Body of pancreas (tissue), 4 donors: Measurements from ENCODE around the gene TBC1D16. TPM values are rescaled to one million over a fixed set of nuclear protein-coding genes. Genes with fewer than 3 reads are reported as not detected.

ENCODE experiments used
- ATAC-seq: fragments of 150-250 bp; one replicate; pipeline ENCODE4 v1.9.1; 2016
- DNase-seq, 4 donors: peaks; one replicate each; pipeline ENCODE4 v3.0.0-alpha.2; 2019
- H3K27ac ChIP-seq, 4 donors: fragments of 200-600 bp; sonication (generic); 1 replicate in 3 of 4; 2 replicates in 1 of 4; pipeline versions ENCODE4 v1.5.1 to v1.6.1; 2016 to 2019; ENCODE audit warnings: mild to moderate bottlenecking in 1 of 4, mixed read lengths in 1 of 4, moderate library complexity in 1 of 4
- H3K27me3 ChIP-seq, 2 donors: fragments of 200-600 bp; sonication (generic); one replicate each; pipeline ENCODE4 v1.6.0; 2016; ENCODE audit warnings: mild to moderate bottlenecking in 1 of 2
- H3K36me3 ChIP-seq, 2 donors: fragments of 200-600 bp; sonication (generic); replicated peaks in 1 of 2; 2 replicates each; pipeline ENCODE4 v1.5.1; 2016; ENCODE audit warnings: low read depth in 2 of 2; ENCODE audit not compliant: insufficient read depth in 1 of 2
- H3K4me1 ChIP-seq: fragments of 200-600 bp; sonication (generic); one replicate; pipeline ENCODE4 v1.6.0; 2016
- H3K4me3 ChIP-seq, 2 donors: fragments of 200-600 bp; sonication (generic); 1 replicate in 1 of 2; 2 replicates in 1 of 2; pipeline ENCODE4 v1.5.1; 2016 to 2019
- H3K9me3 ChIP-seq, 3 donors: fragments of 200-600 bp; sonication (generic); 1 replicate in 2 of 3; 2 replicates in 1 of 3; pipeline ENCODE4 v1.5.1; 2016
- POLR2A ChIP-seq, 3 donors: fragments of 450-650 bp; IDR thresholded peaks; one replicate each; pipeline ENCODE4 v1.6.1; 2016; ENCODE audit warnings: antibody characterized with exemption in 3 of 3, mild to moderate bottlenecking in 2 of 3
- WGBS, 2 donors: methylation state at CpG; one replicate each; pipeline ENCODE4 v1.1.5; 2017; 5-methylcytosine and 5-hydroxymethylcytosine counted together
- intact Hi-C: fragments of 100-400 bp; cut with DNase I; formaldehyde crosslinking; loops from one replicate; pipeline ENCODE4 v1.15.1; 2023
- total RNA-seq, 2 donors: library from RNA; depleted of rRNA; stranded (reverse); fragments of >200 nt; gene quantifications; one replicate each; pipeline ENCODE4 v1.1.0, GENCODE V29; 2016
- TF ChIP-seq, protein P1 (sequence below), 7 experiments: fragments of 450-650 bp in 4 of 7; fragments of 200-600 bp in 3 of 7; sonication (generic) in 3 of 7; IDR thresholded peaks; one replicate each; pipeline ENCODE4 v1.5.1; 2016 to 2019; ENCODE audit warnings: antibody characterized with exemption in 7 of 7

Gene TBC1D16
- total RNA-seq, 2 donors from 2014 or later: 21.0 to 37.2 TPM

DNA sequence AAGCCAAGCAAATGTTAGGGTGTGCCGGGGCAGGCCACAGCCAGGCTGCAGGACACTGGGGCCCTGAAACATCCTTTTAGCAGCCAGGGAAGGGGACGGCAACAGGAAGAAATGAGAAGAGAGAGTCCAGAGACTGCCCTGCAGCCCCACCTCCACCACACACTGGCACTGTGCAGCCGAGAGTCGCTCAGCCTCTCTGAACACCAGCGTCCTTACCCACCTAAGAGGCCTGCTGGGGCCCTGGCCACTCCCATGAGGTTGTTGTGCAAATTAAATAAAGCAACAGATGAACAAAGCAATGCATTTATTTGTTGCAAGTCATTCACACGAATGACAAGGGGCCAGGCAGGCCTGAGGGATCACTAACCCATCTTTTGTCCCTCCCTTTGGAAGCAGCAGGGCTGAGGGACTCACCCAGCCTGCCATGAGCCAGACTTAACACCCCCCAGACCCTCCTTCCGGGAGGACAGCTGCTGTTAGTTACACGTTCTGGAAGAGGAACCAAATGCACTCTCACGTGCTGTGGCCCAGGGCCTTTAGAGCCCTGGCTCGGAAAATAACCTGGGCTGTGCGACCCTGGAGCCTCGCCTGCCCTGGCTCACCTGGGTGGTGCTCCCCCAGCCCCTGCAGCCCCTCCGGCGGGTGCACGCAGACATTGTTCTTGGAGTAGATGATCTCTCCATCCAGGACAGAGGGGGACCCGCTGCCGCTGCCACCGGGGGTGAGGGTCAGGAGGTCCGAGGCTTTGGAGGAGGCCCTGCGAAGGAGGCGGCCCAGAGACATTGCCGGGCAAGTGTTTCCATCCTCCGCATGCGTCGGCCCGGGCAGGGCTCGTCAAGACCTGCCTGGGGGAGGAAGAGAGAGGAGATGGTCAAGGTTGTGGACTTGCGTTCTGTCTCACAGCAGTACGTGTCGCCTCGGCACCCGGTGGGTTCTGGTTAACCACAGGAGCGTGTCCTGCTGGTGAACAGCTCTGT, 22.6 kb downstream of the TBC1D16 start:
- no peaks in the 10 kb centered on the region for H3K36me3 ChIP-seq
- H3K27me3 ChIP-seq: no peaks in the 10 kb centered on the region
- peaks cover 14% of the 10 kb centered on the region for H3K4me1 ChIP-seq
- no peak overlapping the region for H3K4me3 ChIP-seq
- ATAC-seq (no peak), DNase-seq (no peak)
- WGBS, 2 donors: 85 to 86% methylated on average over 16 to 31 of the region's 33 CpGs
- intact Hi-C loops: no loop called here
- no peak overlapping the region for H3K27ac ChIP-seq
- no peaks in the 10 kb centered on the region for H3K9me3 ChIP-seq
- no peak for TF ChIP-seq POLR2A (IDR thresholded peaks at IDR 0.05)
- TF ChIP-seq, protein P1, sequence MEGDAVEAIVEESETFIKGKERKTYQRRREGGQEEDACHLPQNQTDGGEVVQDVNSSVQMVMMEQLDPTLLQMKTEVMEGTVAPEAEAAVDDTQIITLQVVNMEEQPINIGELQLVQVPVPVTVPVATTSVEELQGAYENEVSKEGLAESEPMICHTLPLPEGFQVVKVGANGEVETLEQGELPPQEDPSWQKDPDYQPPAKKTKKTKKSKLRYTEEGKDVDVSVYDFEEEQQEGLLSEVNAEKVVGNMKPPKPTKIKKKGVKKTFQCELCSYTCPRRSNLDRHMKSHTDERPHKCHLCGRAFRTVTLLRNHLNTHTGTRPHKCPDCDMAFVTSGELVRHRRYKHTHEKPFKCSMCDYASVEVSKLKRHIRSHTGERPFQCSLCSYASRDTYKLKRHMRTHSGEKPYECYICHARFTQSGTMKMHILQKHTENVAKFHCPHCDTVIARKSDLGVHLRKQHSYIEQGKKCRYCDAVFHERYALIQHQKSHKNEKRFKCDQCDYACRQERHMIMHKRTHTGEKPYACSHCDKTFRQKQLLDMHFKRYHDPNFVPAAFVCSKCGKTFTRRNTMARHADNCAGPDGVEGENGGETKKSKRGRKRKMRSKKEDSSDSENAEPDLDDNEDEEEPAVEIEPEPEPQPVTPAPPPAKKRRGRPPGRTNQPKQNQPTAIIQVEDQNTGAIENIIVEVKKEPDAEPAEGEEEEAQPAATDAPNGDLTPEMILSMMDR (IDR thresholded peaks at IDR 0.05): no peak

DNA sequence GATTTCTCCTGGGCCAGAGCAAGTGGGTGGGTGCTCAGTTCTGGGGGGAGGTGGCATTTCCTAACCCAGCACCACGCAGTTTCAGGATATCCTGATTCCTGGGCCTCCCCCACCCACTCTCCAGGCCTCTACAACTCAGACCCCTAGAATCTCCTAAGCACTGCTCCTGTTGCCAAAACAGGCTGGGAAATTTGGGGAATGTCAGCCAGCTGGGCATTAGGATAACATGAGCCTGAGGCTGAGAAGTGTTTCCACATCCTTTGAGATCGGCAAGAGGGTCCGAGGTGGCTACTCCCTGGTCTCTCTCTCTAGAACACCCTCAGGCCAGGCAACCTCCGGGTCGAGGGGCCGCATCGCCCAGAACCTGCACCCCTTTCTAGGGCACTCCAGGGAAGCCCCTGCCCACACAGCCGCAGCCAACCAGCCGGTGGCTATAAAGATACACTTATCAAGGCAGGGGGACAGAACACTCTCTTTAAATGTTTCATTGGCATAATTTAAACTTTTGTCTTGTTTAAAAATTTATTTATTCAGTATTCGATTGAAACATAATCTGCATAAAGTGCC, 23.6 kb downstream of the TBC1D16 start:
- DNase-seq (no peak), ATAC-seq (no peak)
- H3K36me3 ChIP-seq: no peaks in the 10 kb centered on the region
- no peak for TF ChIP-seq POLR2A (IDR thresholded peaks at IDR 0.05)
- TF ChIP-seq, protein P1 (IDR thresholded peaks at IDR 0.05): no peak
- no peaks in the 10 kb centered on the region for H3K27me3 ChIP-seq
- H3K27ac ChIP-seq: no peak overlapping the region
- H3K4me1 ChIP-seq: peaks cover 14% of the 10 kb centered on the region
- intact Hi-C loops: no loop called here
- WGBS, 2 donors: 83 to 93% methylated on average over 7 to 10 of the region's 10 CpGs
- no peaks in the 10 kb centered on the region for H3K9me3 ChIP-seq
- no peak overlapping the region for H3K4me3 ChIP-seq

DNA sequence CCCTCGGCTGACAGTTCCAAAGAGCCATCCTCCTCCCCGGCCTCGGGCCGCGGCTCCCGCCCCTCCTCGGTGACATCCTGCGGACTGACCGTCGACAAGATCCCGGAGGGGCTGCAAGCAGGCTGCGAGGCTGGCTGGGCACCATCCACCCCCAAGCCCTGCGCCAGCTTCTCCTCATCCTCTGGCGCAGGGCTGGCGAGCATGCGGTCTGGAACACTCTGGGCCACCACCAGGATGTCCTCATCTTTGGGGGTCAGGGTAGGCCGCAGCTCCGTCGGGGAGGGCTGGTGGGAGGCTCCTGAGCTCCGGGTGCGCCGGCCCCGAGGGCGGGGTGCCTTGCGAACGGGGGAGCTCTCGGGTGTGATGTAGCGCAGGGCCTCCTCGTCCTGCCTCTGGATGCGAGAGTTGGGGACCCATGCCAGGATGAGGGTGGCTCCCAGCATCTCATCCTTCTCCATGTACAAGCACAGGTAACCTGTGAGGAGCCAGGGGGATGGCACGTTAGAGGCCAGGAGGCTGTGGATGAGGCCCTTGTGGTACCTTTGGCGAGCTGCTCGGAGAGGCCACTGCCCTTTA, 25.3 kb downstream of the TBC1D16 start:
- TF ChIP-seq POLR2A (IDR thresholded peaks at IDR 0.05): no peak
- TF ChIP-seq, protein P1 (IDR thresholded peaks at IDR 0.05): no peak
- WGBS, 2 donors: 94 to 95% methylated on average over 15 to 32 of the region's 33 CpGs
- no peaks in the 10 kb centered on the region for H3K36me3 ChIP-seq
- no peaks in the 10 kb centered on the region for H3K27me3 ChIP-seq
- H3K4me3 ChIP-seq: no peak overlapping the region
- H3K27ac ChIP-seq: no peak overlapping the region
- no peaks in the 10 kb centered on the region for H3K9me3 ChIP-seq
- intact Hi-C loops: no loop called here
- DNase-seq: no peak
- H3K4me1 ChIP-seq: peaks cover 28% of the 10 kb centered on the region
- ATAC-seq: no peak

DNA sequence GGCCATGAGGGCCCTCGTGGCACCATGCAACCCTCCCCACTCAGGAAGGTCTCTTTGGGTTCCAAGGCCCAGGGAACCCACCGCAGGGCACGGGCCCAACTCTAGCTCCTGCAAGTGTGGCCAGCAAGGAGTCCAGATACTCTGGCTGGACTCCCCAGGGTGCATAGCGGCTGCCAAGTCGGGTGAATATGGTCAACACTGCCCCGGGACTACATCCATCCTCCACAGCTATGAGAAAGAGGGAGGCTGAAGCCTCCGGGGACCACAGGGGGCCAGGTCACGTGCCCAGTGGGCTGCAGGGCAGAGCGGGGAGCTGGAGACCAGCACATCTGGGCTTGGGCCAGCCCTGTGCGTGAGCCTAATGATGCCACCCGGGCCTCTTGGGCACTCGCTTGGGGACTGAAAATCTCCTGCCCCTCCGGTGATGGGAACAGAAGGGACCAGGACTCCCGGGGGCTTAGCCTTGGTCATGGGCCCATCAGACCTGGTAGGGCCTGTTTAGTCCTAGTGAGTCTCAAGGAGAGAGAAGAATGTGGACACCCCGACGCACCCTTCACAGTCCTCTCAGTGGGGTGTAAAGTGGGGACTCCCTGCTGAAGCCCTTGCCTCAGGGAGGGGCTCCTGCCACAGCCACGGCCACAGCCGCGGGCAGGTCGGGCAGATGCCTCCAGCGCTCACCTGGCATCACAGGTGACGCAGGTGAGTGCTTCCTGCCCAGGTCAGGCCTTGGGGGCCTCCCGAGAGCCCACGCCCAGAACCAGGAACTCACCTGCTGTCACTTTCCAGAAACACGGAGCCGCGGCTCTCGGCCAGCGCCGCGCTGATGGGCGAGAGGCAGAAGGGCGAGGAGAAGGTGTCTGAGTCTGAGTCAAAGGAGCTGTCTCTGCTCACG, 26.0 kb downstream of the TBC1D16 start:
- Histone ChIP-seq H3K27ac (peak overlapping the region in 1 of 4 donors; percentile 69), H3K27me3 (no peaks in the 10 kb centered on the region), H3K4me1 (peaks cover 29% of the 10 kb centered on the region), H3K4me3 (no peak overlapping the region), H3K36me3 (no peaks in the 10 kb centered on the region), H3K9me3 (no peaks in the 10 kb centered on the region)
- no peak for TF ChIP-seq POLR2A (IDR thresholded peaks at IDR 0.05)
- TF ChIP-seq, protein P1 (IDR thresholded peaks at IDR 0.05): no peak
- DNase-seq (no peak), ATAC-seq (no peak)
- 92 to 100% methylated on average over 4 to 34 of the region's 34 CpGs for WGBS, 2 donors
- intact Hi-C loops: no loop called here
